ENCODE results near the gene FLYWCH1. TPM values are rescaled to one million over a fixed set of nuclear protein-coding genes. Genes with fewer than 3 reads are reported as not detected.

FLYWCH1 gene
- total and polyA plus RNA-seq, 2 of the 8 experiments (the other 6 are each of a cell fraction or from before 2014, with no cell fraction given), result 12.4 to 23.5 TPM

DNA sequence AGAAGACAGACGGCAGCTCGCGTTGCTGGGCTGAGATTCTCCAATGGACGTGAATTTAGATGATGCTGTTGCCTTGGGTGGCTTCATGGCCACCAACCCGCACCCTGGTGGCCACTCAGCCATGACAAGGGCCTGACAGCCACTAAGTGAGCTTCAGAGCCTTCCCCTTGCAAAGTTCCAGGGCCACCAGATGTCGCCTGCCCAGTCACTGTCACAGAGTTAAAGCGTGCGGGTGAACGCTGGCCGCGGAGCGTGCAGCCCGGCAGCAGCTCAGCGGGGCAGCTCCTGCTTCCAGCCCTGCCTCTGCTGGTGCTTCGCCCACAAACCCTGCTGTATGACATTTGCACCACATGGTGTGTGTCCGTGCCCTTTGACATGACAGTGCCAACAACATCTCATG, 39.0 kb downstream of the FLYWCH1 start:
- Histone ChIP-seq H3K79me1 (ENCODE audit: low read depth, low read length) (no peaks in the 10 kb centered on the region), H3K18ac (ENCODE audit: extremely low read depth, low read length) (no peak overlapping the region), H3K14ac (ENCODE audit: insufficient read length) (no peak overlapping the region), H3K27ac (ENCODE audit: low read depth, low read length) (no peak overlapping the region), H4K20me1 (replicated peaks in 1 of 2; ENCODE audit: control insufficient read depth in 1 of 2, insufficient read depth in 2 of 2, low read length in 2 of 2) (no peaks in the 10 kb centered on the region), H2BK5ac (ENCODE audit: low read depth, low read length) (no peak overlapping the region), H3K23me2 (ENCODE audit: low read depth, low read length) (no peaks in the 10 kb centered on the region), H3K36me3 (ENCODE audit: control insufficient read depth in 2 of 4, insufficient read depth in 4 of 4, low read length in 3 of 4) (no peaks in the 10 kb centered on the region), H3K56ac (replicated peaks; ENCODE audit: insufficient read length, low read depth, low read length) (no peak overlapping the region), H3K23ac (ENCODE audit: insufficient read length) (no peak overlapping the region), H2BK20ac (ENCODE audit: low read length) (no peak overlapping the region), H3K9ac (replicated peaks in 1 of 4; ENCODE audit: extremely low read depth in 1 of 4, low read depth in 3 of 4, low read length in 3 of 4) (no peak overlapping the region), H4K5ac (ENCODE audit: insufficient read length, low read depth, low read length) (no peak overlapping the region), H3K9me3 (ENCODE audit: insufficient read depth in 2 of 2, low read depth in 1 of 2, low read length in 1 of 2) (no peaks in the 10 kb centered on the region), H3K79me2 (ENCODE audit: control insufficient read depth in 1 of 2, insufficient read depth in 2 of 2, low read length in 2 of 2) (no peaks in the 10 kb centered on the region), H2BK15ac (ENCODE audit: low read length) (no peak overlapping the region), H4K91ac (replicated peaks; ENCODE audit: insufficient read length, low read length) (no peak overlapping the region), H2AFZ (ENCODE audit: low read length) (no peak overlapping the region), H4K8ac (ENCODE audit: extremely low read depth, insufficient read depth, low read length) (no peak overlapping the region; the same call in 1 of the 2 replicates), H2BK120ac (replicated peaks; ENCODE audit: low read depth, low read length) (no peak overlapping the region), H2BK12ac (ENCODE audit: low read depth, low read length) (no peak overlapping the region), H3K4me2 (ENCODE audit: insufficient read depth in 1 of 2, low read depth in 2 of 2, low read length in 2 of 2) (no peak overlapping the region), H3K4me3 (ENCODE audit: extremely low read depth in 1 of 4, insufficient read depth in 2 of 4, low read depth in 3 of 4, low read length in 4 of 4) (no peak overlapping the region), H3K4ac (replicated peaks; ENCODE audit: insufficient read length, low read depth, low read length) (no peak overlapping the region), H2AK5ac (ENCODE audit: low read depth, low read length) (no peak overlapping the region), H3K4me1 (replicated peaks in 1 of 4; ENCODE audit: control insufficient read depth in 3 of 4, insufficient read depth in 4 of 4, low read length in 3 of 4) (peaks cover 0 to 15% (median 9%) of the 10 kb centered on the region in 4 experiments; a peak in 6 of 7 replicates), H3K27me3 (replicated peaks in 1 of 4; ENCODE audit: control insufficient read depth in 3 of 4, extremely low read depth in 1 of 4, insufficient read depth in 3 of 4, low read length in 3 of 4) (no peaks in the 10 kb centered on the region; a peak in 1 of 7 replicates)
- DNase-seq (ENCODE audit: low read depth in 1 of 2, low spot score in 2 of 2) (no peak), FAIRE-seq (no peak)
- ChIA-PET POLR2A (ENCODE audit: partially characterized antibody) (interaction anchor here (1.1 to 3.2 kb wide), 4 partner anchors 10 to 19 kb away, joined by 3 to 9 read pairs (median 4); partner anchors contain the start of gene KREMEN2), CTCF (ENCODE audit: partially characterized antibody) (interaction anchor here (1.4 to 4.9 kb wide), 2 partner anchors 11 to 24 kb away, joined by 7 to 41 read pairs; partner anchors contain the start of gene KREMEN2)
- TF ChIP-seq SIX5 (IDR thresholded peaks at IDR 0.05; ENCODE audit: low read depth, low read length), result no peak
- no peak for TF ChIP-seq KDM4A (IDR thresholded peaks at IDR 0.05; ENCODE audit: low read depth, low read length, severe bottlenecking)
- TF ChIP-seq KDM5A (IDR thresholded peaks at IDR 0.05; ENCODE audit: low read length), result no peak
- TF ChIP-seq EZH2 (IDR thresholded peaks at IDR 0.05; ENCODE audit: low read depth, low read length, severe bottlenecking), result no peak
- 94% methylated on average over 16 of the region's 16 CpGs; no CpG with 5 or more reads in 1 of the 2 experiments for WGBS, 2 experiments (ENCODE audit: extremely low coverage in 1 of 2, insufficient coverage in 1 of 2, insufficient read length in 1 of 2, insufficient replicate concordance in 2 of 2, low coverage in 1 of 2, low lambda C conversion rate in 2 of 2, missing lambda C conversion rate in 1 of 2)

Measured in H1 (cell line).